Measurements from ENCODE around the gene PCNX2.
A peak's percentile ranks its signal among the peaks of the same experiment; 100 is the strongest.

Gene PCNX2

DNA sequence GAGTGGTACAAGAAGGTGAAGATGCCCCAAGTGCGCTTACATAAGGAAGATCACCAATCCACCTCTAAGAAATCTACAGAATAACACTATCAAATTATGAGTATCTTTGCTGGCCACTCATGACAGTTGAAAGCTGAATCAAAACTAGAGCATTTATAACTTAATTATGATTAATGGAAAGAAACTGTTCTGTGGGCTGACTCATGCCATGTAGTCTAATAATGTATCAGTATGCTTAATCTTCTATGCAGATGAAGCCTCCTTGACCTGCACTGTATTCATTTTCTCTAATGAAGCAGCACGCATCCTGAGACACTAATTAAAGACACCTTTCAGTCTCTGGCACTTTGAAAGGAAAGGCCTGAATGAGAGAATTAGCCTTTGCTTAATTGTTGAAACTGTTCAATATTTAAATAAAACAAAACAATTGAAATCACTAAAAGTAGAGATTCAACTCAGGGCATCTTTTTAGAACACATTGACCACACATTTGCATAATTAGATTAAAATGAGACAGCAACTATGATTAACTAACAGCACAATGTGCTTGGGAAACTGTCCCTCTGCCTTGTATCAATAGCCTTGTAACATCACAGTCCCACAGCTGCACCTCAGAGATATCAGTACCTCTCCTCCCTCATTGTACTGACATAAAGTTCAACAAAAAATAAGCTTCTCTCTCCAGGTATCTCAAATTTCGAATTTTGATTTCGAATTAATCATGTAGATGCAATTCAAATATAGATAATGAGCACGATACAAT is 239.5 kb downstream of the PCNX2 start:
- no peak for DNase-seq

DNA sequence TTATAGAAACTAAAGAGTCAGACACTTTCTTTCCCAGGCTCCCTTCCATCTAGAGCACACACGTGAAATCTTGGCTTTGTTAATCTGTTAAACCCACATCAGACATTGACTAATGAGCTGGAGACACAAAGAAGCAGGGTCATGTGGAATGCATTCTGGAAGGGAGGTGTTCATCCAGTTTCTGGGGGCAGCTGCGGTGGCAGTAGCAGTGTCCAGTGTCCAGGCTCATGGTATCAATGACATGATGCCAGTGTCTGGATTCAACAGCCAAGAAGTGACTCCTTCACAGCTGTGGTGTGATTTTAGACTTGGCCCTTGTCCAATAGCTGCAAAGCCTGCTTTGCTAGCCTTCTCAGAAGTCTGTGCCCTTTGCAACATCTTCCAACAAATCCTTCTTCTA is 249.9 kb downstream of the PCNX2 start:
- DNase-seq = no peak

DNA sequence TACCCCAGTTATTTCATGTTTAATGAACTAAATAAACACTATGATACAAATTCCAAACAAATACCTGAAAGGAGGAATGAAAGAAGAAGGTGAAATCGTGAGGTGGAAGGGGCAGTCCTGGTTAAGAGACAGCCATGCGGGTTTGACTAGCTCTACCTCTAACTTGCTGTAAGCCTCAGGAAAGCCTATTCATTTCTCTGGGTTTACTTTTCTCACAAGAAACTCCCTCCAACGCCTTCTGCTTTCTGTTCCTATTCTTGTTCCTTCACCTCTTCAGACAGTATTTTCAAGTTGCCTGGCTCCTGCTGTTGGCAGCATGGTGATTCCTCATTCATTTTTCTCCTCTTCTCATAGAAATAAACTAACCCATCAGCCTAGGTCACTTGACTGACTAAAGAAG is 252.7 kb downstream of the PCNX2 start:
- no peak for DNase-seq

DNA sequence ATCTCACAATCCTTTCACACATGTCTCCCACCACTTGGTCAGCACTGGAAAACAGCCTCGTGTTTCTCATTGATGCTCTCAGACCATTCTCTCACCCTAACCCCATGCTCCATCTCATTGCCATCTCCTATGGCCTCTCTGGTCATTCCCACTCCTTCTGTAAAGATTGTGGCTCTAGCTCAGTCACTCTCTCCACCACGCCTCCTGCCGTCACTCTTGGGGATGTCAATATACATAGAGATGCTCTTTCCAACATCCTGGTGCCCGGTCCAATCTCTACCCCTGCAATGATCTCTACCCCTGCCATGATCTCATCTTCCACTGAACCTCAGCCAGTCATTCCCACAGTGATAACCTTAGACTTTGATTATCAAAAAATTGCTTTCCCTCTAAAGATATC is 255.0 kb downstream of the PCNX2 start:
- DNase-seq = no peak

DNA sequence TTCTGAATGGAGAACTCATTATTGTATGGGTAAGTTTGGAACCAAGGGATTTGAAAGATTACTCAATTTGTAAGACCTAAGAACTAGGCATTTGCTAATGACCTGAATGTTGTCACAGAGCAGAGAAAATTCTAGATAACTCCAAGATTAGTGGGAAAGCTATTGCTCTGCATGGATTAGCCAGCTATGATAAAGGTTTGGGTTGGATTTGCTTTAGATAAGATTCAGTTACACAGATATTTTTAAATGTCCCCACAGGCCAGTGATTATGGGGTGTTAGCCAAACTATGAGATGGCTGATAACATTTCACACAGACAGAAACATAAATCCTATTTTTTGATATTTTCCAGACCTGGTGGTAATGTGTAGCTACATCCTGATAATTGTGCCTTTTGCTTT is 256.9 kb downstream of the PCNX2 start:
- DNase-seq = no peak

DNA sequence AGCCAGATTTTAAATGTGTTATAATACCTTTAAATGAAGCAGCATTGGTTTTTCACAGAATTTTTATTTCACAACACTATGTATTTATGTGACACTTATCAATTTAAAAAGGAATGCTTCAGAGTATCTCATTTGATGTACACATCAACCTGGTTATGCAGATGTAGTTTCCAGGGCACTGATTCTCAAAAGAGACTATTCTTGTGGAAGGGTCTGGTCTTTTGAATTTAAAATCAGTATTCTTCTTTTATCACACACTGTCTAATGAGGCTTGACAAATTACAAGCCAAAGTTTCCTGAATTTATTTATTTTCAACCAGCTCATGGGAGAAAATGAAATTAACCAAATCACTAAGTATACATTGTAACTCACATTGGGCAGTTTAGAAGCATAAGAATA is 257.7 kb downstream of the PCNX2 start:
- no peak for DNase-seq

DNA sequence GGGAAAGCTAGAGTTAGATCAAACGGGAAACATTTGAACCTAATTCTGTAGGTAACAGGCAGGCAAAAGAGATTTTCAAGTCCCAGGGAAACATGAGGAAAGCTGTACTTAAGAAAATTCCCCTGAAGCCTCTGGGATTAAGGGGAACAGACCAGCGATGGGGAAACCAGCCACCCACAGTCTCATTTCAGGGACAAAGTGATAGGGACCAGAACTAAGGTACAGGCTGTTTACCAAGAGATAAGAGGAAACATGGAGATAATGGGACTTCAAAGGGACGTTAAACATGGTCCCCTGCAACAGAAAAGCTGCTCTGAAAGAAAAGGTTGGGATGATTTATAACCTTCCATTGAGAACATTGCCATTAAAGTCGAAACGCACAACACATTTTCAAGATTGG is 260.7 kb downstream of the PCNX2 start:
- no peak for DNase-seq

DNA sequence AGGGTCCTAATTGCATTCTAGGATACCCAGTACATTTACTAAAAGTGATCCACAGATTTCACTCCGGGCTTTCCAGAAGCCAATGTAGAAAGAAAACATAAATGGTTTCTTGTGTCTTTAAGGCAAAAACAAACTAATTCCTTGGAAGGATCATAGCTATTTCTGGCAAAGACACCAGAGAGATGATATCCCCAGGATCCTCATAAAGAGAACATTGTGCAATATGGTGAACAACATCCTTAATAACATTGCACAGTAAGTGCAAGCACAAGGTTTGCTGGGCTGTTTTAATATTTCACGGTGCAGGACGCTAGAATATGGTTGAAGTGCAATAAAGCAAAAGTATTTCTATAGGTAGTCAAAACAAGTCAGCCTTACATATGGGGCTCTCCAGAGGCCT is 262.2 kb downstream of the PCNX2 start:
- no peak for DNase-seq

DNA sequence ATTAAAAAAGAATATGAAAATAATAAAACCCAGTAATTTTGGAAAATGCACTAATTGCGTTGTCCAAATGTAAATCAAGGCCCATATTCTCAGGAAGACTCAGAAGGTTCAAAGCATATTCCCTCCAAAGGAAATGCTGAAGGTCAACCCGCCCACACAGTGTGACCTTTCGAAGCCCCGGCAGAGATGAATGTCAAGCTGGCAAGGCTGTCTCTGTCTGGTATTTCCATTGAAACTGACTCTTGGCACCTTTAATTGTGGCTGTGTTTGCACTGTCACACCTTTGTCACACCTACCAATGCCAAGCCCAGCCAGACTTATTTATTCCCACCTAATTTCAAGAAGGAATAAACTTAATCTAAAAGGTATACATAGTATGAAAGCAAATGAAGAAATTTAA is 262.6 kb downstream of the PCNX2 start:
- DNase-seq = no peak

DNA sequence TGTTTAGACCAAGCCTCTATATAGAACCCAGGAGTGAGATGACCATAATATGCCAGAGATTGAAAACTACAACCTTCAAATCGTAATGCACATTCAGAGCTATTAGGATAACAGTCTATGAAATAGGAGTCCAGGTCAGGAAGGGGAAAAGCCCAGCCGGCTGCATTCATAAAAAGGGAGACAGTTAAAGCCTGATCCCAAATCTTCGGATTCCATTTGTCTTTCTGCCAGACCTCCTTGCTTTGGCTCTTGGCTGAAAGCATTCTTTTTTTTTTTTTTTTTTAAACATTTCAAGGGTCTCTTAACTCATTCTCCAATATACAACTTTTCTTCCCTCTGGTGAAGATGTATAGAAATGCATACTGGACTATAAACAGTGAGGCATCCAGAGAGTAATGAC is 264.0 kb downstream of the PCNX2 start:
- DNase-seq = no peak

DNA sequence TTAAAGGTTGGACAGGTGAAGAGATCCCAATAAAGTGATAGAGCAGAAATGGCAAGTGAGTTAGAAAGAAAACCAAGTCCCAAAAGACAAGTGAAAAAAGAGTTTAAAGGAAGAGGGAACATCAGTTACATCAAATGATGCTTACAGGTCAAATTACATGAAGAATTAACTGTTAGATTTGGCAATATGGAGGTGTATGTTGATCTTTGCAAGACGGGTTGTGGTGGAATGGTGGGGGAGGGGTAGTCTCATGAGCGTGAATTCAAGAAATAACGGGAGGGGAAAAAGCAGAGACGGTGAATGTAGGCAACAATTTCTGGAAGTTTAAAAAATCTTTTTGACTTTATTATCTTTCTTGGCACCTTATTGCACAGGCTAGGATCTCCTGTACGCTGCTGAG is 268.5 kb downstream of the PCNX2 start:
- no peak for DNase-seq

DNA sequence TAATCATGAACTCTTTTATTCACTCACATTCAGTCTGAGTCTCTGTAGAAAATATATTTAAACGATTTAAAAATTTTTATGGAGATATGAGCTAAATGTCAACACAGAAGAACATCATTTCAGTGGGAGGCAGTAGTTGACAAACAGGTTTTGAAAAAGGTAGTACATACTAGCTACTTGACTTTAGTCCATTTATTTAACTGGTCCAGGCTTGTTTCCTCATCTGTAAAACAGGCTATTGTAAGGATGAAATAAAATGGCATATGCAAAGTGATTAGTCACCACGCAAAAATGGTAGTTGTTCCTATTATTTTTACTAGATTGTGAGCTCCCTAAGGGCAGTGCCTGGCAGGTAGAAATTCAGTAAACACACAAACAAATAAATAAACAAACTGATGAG is 270.0 kb downstream of the PCNX2 start:
- no peak for DNase-seq

DNA sequence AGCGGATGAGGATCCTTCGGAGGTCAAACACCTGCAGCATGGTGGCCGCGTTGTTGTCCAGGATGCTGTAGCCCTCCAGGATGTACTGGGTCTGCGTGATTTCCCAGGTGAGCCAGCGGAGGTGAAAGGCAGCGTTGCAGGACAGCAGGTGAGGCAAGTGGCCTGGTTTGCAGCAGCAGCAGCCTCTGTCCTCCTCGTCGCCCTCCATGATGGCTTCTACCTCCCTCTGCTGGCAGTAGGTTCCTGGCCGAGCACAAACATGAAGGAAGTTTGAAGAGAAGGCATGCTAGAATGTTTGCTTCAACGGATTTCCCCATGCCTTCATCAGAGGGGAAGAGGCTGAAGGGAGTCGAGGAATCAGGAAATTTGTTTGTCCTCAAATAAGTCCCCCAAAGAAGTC is 270.4 kb downstream of the PCNX2 start:
- DNase-seq = peak; percentile 10

DNA sequence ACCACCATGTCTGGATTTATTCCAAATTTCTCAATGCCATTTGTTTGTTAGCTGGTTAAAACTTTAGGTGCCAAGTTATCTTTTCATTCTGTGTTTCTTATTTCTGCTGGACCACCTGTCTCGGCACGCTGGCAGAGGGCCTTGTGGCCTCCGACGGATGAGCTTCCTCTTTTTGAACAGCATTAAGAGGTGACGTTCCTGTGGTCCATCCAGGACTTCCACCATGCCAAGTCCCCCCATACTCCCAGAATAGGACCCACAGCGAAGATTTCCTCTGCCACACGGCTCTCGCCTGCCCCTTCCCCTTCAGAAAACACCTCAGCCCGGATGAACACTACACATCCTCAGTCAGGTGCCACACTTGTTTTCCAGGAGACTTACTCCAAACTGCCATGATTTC is 271.3 kb downstream of the PCNX2 start:
- DNase-seq = no peak

DNA sequence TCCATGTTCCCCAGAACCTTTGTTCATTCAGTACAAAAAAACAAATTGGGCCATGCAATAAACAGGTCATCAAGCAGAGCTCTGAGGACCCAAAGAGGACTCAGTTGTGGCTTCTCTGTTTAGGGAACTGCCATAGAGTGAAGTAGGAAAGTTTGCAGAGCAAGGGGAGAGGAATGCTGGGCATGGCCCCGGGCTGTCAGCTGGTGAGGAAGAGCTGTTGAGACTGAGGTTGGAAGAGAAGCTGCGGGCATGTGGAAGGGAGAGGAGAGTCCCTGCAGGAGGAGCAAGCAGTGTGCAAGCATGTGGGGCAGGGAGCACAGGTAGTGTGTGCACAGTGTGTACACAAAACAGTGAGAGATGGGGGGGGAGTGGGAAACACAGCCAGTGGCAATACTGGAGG is 273.3 kb downstream of the PCNX2 start:
- DNase-seq = no peak

DNA sequence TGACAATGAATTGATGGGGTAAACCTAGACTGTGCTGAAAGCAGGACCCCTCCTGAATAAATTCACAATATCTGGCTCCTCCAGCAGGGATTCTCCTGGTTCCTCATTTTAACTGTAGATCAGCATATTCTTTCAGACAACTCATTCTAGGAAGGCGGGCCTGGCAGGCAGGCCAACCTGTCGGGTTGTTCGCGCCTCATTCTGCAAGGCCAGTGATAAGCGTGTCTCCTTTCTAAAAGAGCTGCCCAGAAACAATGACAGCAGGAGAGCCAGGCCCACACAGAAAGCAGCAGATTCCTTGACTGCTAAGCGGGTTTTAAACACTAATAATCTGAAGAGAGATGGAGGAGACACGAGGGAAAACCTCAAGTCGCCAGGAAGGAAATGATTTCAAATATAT is 275.1 kb downstream of the PCNX2 start:
- no peak for DNase-seq

DNA sequence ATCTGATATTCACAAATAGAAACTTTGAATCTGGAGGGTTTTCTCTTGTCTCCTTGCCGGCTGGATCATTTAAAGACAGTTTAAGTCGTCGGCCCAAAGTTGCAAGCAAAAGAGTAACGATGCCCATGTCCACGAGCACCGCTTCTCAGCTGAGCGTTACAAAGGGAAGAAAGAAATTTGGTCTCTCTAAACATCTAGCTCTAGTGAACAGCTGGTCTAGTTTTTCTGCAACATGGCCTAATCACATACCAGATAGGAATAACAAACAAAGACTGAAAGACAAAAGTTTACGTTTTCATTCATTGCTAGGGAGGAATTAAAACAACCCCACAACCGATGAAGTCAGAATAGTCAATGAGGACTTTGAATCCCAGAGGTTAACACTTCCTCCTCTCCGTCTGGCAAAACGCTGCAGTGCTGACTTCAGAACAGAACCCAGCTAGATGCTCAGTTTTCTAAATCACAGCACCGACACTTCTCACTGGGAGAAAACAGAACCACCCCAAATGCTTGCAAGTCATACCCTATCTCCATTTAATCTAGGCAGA is 275.7 kb downstream of the PCNX2 start:
- DNase-seq = no peak

DNA sequence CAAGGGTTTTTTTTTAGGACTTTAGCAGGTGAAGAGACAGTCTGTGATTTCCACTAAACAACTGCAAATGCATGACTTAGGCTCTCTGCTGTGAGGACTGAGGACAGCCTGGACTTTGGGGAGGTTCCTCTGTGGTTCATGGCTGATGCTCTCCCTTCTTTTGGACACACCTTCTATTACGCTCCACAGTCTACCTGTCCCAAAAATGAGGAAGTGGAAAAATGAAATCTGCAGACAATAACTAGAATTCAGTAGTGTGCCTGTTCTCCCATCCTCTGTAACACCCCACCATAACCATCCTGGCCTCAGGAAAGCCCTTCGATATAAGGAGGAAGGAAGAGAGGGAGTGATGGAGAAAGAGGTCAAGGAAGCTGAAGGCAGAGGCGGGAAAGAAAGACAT is 276.4 kb downstream of the PCNX2 start:
- no peak for DNase-seq

DNA sequence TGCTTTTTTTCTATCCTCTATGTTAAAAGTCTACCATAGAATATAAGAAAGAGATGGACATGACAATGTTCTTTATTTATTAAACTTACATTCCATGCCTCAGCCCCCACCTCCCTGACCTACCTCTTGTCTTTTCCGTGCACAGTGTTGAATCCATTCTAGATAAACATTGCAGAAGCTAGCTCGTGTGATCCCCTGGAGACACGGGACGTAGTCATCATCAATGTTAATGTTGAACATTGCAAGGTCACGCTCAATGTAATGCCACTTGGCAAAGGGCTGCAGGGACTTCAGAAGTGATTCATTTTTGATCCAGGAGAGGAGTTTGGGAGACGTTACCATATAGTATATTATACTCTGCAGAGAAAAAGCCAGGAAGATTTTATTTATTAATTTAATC is 278.7 kb downstream of the PCNX2 start:
- no peak for DNase-seq

DNA sequence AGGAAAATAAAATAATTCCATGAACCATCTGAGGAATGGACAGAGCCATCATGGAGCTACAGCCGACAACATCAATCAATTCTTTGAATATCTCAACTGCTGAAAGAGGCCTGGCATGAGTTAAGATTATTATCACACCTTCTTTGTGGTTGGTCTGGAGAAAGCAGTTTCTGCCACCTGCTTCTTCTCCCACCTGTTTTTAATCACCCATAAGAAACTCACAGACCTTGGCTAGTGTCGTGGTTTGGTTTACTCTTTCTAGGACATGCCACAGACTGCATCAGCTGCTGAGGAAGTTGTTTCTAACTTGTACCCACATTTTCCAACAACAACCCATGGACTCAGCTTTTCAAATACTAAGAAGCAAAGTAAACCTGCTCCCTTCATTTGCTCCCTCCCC is 279.6 kb downstream of the PCNX2 start:
- DNase-seq = no peak

DNA sequence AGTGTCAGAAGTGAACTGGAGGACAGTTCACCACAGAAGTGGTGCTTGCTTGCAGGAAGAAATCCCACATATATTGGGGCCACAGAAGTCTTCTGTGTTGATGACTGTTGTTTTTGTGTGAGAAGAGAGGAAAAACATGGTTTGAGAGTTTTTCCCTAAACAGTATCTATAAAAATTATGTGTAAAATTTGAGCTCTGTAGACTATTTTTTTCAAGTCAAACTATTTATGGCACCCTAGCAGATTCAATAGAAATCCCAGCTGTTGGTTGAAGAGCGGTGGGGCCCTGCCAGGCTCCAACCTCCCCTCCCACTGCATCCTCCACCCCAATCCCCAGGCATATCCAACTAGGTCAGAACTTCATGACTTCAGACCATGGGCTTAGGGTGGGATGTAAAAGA is 283.5 kb downstream of the PCNX2 start:
- DNase-seq = no peak

DNA sequence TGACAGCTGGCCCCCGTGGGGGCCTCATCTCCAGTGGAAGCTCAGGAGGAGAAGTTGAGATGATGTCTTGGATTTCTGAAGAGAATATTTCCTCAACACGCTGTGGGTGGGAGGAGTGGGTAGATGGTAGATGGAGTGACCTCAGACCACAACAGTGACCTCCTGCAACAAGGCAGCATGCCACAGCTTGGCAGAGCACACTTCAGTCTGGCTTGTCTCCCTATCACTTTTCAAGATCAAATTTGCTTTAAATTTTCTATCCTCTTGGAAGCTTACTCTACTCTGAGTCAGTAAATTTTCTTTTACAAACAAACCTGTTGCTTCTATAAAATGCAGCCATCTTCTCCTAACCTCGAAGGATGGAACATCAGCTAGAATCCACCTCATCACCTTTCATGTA is 285.4 kb downstream of the PCNX2 start:
- DNase-seq = no peak

DNA sequence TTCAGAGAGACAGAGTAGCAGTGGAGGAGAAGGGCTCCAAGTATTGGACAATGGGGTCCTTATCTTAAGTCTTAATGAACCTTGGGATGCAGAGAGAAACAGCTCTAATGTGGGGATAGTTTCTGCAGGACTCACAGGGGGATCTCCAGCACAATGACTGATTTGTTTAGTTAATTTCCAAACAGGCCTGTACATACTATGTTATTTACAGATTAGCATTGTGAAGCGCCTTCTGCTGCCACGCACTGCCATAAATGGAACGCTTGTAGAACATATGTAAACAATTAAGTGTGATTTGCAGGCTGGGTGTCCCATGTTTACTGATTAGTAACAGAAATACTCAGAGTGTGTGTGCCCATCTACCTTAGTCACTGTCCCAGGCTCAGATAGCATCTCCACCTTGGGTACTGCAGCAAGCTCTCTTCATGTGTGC is 289.0 kb downstream of the PCNX2 start:
- DNase-seq = no peak

DNA sequence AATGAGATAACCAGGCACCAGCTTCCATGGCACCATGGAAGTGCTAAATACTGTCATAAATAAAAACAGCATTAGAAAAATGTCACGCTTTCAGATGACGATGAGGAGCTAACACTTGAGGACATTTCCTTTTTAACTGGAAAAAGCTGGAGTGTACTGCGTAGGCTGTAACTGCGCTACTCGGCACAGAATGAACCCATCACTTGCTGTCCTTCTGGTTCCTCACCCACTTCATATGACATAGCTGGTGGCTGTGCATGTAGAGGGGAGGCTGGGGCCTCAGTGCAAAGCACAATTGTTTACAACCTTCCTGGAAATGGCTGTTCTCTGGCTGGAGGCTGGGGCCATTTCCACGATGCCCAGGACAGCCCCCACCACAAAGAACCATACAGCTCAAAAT is 289.4 kb downstream of the PCNX2 start:
- DNase-seq = no peak

DNA sequence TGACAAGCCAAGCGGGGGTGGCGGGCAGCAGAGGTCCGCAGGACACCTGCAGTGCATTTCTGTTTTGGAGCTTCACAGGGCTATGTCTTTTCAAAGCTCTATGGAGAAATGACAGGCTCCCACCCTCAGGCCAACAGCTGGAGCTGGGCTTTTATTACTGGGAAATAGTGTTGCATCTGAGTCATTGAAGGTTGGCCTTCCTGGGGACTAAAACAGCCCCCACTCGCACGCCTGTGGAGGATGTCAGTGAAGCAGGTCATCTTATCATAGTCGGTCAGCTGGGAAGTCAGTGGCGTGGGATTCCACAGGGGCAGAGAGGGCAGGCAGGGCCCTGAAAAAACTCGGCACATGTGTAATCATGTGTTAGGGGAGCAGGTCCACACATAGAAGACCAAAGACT is 289.8 kb downstream of the PCNX2 start:
- no peak for DNase-seq

Data from activated CD4-positive, alpha-beta T cell treated with anti-CD3 and anti-CD28 coated beads, Interleukin-2, amount 50 U/mL, for 1 hour (primary cell).